ENCODE measurements around the gene TBC1D22A.

DNA sequence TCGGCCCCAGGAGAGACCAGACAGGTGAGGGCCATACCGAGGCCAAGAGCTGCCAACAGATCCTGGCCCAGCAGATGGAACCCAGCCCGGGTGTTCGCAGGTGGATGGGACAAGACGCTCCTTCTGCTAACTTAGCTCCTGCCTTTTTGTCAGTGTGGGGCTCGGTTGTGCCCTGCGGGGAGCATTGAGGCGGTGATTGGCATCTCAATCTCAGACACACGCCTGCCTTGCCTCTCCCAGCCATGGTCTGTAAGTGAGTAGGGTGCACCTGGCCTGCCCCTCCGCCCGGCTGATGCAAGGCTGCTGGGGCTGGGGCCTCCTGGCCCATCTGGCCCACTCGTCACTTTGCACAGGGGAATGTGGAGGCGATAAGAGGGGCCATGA lies 350.1 kb downstream of the TBC1D22A start:
- TF ChIP-seq CTCF (IDR thresholded peaks at IDR 0.05; ENCODE audit: low read depth, low read length), result no peak
- no peak for TF ChIP-seq EZH2phosphoT487 (IDR thresholded peaks at IDR 0.05; ENCODE audit: low read depth)

Measured in OCI-LY3 (cell line).